Measurements from ENCODE around the gene CCDC85B. TPM values are rescaled to one million over a fixed set of nuclear protein-coding genes. Genes with fewer than 3 reads are reported as not detected.

The CCDC85B gene
- total RNA-seq (2021): 52.7 to 55.3 TPM (median 53.0 TPM) in 3 replicates
- Bru-seq, nascent RNA: percentile 60 among the genes with signal in this experiment
- long read RNA-seq, experiment 1, transcript CCDC85B-201 (1 exons, 1,524 nt): major isoform, 113 of 113 reads
- long read RNA-seq, experiment 1, partial matches to known transcripts: 0 of 113 reads
- long read RNA-seq, experiment 1, other reads (novel, unspliced or antisense): 0 of 113 reads
- long read RNA-seq, experiment 2, transcript CCDC85B-201 (1 exons, 1,524 nt): major isoform, 153 of 154 reads
- long read RNA-seq, experiment 2, partial matches to known transcripts: 0 of 154 reads
- long read RNA-seq, experiment 2, other reads (novel, unspliced or antisense): 1 of 154 reads
- long read RNA-seq, experiment 3: 0 reads

DNA sequence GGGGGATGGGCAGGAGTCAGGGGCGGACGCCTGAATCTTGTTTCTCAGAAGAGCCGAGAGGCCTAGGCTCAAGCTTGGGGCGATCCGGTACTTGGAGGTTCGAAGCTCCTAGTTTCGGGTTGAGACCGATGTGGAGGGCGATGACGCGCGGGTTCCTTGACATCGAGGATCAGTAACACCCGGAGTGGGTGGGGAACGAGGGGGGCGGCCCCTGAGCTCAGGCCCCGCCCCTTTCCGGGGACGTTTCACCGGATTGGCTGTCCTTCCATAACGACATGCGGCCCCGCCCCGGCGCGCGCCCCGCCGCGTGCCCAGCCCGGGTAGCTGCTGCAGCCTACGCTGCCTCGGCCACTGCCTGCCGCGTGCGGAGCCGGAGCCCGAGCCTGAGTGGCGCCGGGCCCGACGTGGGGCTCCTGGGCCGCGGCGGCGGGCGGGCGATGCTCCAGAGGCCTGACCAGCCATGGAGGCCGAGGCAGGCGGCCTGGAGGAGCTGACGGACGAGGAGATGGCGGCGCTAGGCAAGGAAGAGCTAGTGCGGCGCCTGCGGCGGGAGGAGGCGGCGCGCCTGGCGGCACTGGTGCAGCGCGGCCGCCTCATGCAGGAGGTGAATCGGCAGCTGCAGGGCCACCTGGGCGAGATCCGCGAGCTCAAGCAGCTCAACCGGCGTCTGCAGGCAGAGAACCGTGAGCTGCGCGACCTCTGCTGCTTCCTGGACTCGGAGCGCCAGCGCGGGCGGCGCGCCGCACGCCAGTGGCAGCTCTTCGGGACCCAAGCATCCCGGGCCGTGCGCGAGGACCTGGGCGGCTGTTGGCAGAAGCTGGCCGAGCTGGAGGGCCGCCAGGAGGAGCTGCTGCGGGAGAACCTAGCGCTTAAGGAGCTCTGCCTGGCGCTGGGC lies at the start of gene CCDC85B:
TSS of gene CCDC85B (plus strand) at position 350 of the 895 bp plus-strand sequence. CDS start at position 461, 111 bp downstream.
- no peaks in the 10 kb centered on the region for H3K9me3 Mint-ChIP-seq
- ChIA-PET POLR2A (interaction anchor here (0.5 to 7.2 kb wide), 16 partner anchors 8 to 178 kb away, joined by 3 to 90 read pairs (median 5); partner anchors contain the start of genes CFL1, FOSL1, KAT5 and MUS81), CTCF (interaction anchor here (0.5 to 11.9 kb wide), 48 partner anchors 8 to 1025 kb away, joined by 3 to 539 read pairs (median 6); partner anchors contain the start of genes AP5B1, C11orf68, CFL1 and EFEMP2)
- peak within 1 kb of the TSS; percentile 97 for H3K4me3 Mint-ChIP-seq
- peaks cover 15% of the 10 kb centered on the region for H3K27me3 Mint-ChIP-seq (ENCODE audit: low read depth)
- DNase-seq (ENCODE audit: low spot score): peak; percentile 97
- peaks cover 50% of the 10 kb centered on the region for H3K4me1 Mint-ChIP-seq
- ATAC-seq: peak; percentile 35
- peaks cover 15% of the 10 kb centered on the region for H3K36me3 Mint-ChIP-seq
- peak within 1 kb of the TSS; percentile 2 for H3K27ac Mint-ChIP-seq
- TF ChIP-seq SP1 (CRISPR knock-in tag; conservative IDR thresholded peaks at IDR 0.05): peak; percentile 97
- TF ChIP-seq NFATC4 (CRISPR knock-in tag; IDR thresholded peaks at IDR 0.05): no peak
- TF ChIP-seq TP53 (CRISPR knock-in tag; IDR thresholded peaks at IDR 0.05): peak; percentile 94
- peak; percentile 95 for TF ChIP-seq TEAD1 (CRISPR knock-in tag; IDR thresholded peaks at IDR 0.05)
- TF ChIP-seq ZNF232 (CRISPR knock-in tag; IDR thresholded peaks at IDR 0.05): peak; percentile 79; the same call in 1 of the 2 replicates
- TF ChIP-seq, protein P1, sequence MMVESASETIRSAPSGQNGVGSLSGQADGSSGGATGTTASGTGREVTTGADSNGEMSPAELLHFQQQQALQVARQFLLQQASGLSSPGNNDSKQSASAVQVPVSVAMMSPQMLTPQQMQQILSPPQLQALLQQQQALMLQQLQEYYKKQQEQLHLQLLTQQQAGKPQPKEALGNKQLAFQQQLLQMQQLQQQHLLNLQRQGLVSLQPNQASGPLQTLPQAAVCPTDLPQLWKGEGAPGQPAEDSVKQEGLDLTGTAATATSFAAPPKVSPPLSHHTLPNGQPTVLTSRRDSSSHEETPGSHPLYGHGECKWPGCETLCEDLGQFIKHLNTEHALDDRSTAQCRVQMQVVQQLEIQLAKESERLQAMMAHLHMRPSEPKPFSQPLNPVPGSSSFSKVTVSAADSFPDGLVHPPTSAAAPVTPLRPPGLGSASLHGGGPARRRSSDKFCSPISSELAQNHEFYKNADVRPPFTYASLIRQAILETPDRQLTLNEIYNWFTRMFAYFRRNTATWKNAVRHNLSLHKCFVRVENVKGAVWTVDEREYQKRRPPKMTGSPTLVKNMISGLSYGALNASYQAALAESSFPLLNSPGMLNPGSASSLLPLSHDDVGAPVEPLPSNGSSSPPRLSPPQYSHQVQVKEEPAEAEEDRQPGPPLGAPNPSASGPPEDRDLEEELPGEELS (CRISPR knock-in tag; IDR thresholded peaks at IDR 0.05): peak; percentile 95; the same call in 1 of the 2 replicates
- TF ChIP-seq RELA (CRISPR knock-in tag; IDR thresholded peaks at IDR 0.05; ENCODE audit: borderline replicate concordance): peak; percentile 88
- peak; percentile 87; the same call in 1 of the 2 replicates for TF ChIP-seq ETV6 (CRISPR knock-in tag; IDR thresholded peaks at IDR 0.05)
- TF ChIP-seq FOXP1 (CRISPR knock-in tag; IDR thresholded peaks at IDR 0.05; ENCODE audit: borderline replicate concordance): peak; percentile 98
- no peak for TF ChIP-seq SOX15 (CRISPR knock-in tag; IDR thresholded peaks at IDR 0.05)
- TF ChIP-seq ZNF416 (CRISPR knock-in tag; IDR thresholded peaks at IDR 0.05): no peak
- TF ChIP-seq HMGA2 (CRISPR knock-in tag; IDR thresholded peaks at IDR 0.05): no peak
- 0 out of 2 replicates have a peak, but pooled peaks have one; percentile 71 for TF ChIP-seq ELF4 (CRISPR knock-in tag; IDR thresholded peaks at IDR 0.05; ENCODE audit: low read depth)
- TF ChIP-seq, protein P2, sequence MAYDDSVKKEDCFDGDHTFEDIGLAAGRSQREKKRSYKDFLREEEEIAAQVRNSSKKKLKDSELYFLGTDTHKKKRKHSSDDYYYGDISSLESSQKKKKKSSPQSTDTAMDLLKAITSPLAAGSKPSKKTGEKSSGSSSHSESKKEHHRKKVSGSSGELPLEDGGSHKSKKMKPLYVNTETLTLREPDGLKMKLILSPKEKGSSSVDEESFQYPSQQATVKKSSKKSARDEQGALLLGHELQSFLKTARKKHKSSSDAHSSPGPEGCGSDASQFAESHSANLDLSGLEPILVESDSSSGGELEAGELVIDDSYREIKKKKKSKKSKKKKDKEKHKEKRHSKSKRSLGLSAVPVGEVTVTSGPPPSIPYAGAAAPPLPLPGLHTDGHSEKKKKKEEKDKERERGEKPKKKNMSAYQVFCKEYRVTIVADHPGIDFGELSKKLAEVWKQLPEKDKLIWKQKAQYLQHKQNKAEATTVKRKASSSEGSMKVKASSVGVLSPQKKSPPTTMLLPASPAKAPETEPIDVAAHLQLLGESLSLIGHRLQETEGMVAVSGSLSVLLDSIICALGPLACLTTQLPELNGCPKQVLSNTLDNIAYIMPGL (CRISPR knock-in tag; IDR thresholded peaks at IDR 0.05): peak; percentile 23; the same call in 1 of the 2 replicates
- TF ChIP-seq, protein P3, sequence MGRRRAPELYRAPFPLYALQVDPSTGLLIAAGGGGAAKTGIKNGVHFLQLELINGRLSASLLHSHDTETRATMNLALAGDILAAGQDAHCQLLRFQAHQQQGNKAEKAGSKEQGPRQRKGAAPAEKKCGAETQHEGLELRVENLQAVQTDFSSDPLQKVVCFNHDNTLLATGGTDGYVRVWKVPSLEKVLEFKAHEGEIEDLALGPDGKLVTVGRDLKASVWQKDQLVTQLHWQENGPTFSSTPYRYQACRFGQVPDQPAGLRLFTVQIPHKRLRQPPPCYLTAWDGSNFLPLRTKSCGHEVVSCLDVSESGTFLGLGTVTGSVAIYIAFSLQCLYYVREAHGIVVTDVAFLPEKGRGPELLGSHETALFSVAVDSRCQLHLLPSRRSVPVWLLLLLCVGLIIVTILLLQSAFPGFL (CRISPR knock-in tag; IDR thresholded peaks at IDR 0.05; ENCODE audit: borderline replicate concordance): peak; percentile 73; the same call in 1 of the 2 replicates
- peak; percentile 89; the same call in 1 of the 2 replicates for TF ChIP-seq ESRRA (CRISPR knock-in tag; IDR thresholded peaks at IDR 0.05; ENCODE audit: borderline replicate concordance)
- peak; percentile 69; the same call in 1 of the 2 replicates for TF ChIP-seq TCF7 (CRISPR knock-in tag; IDR thresholded peaks at IDR 0.05; ENCODE audit: low read depth)
- TF ChIP-seq, protein P4, sequence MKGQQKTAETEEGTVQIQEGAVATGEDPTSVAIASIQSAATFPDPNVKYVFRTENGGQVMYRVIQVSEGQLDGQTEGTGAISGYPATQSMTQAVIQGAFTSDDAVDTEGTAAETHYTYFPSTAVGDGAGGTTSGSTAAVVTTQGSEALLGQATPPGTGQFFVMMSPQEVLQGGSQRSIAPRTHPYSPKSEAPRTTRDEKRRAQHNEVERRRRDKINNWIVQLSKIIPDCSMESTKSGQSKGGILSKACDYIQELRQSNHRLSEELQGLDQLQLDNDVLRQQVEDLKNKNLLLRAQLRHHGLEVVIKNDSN (CRISPR knock-in tag; IDR thresholded peaks at IDR 0.05): no peak
- TF ChIP-seq, protein P5, sequence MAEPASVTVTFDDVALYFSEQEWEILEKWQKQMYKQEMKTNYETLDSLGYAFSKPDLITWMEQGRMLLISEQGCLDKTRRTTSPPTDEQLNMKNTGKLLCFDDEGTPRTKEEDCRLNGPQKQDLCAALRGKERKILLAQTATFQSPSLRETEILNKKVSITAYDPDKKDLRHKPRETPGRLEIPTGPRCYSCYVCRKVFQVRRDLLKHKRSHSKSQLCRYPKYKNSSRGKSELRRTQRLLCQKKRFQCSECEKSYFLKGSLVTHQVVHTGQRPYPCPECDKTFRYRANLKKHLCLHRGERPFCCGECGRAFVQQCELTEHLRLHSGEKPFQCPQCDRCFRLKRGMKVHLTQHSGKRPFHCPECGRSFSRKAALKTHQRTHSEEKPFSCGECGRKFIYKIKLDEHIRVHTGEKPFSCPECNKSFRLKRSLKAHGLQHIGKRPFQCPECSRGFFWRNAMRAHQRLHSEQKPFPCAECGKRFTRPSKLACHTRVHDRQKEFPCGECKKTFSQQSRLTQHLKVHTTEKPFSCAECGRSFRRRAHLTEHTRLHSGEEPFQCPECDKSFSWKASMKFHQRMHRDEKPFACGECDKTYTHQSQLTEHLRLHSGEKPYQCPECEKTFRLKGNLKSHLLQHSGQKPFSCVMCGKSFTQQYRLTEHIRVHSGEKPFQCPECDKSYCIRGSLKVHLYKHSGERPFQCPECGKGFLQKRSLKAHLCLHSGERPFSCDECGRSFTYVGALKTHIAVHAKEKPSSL (CRISPR knock-in tag; conservative IDR thresholded peaks at IDR 0.05): no peak
- TF ChIP-seq ZNF263 (CRISPR knock-in tag; IDR thresholded peaks at IDR 0.05; ENCODE audit: low read depth): peak; percentile 18; the same call in 1 of the 2 replicates
- peak; percentile 79; the same call in 1 of the 2 replicates for TF ChIP-seq ZBTB21 (CRISPR knock-in tag; IDR thresholded peaks at IDR 0.05; ENCODE audit: borderline replicate concordance)
- peak; percentile 91; the same call in 1 of the 2 replicates for TF ChIP-seq ZNF138 (CRISPR knock-in tag; conservative IDR thresholded peaks at IDR 0.05)
- no peak for TF ChIP-seq MYBL2 (CRISPR knock-in tag; IDR thresholded peaks at IDR 0.05)
- TF ChIP-seq RORB (CRISPR knock-in tag; IDR thresholded peaks at IDR 0.05): no peak
- TF ChIP-seq JAZF1 (CRISPR knock-in tag; IDR thresholded peaks at IDR 0.05): no peak
- TF ChIP-seq, protein P6, sequence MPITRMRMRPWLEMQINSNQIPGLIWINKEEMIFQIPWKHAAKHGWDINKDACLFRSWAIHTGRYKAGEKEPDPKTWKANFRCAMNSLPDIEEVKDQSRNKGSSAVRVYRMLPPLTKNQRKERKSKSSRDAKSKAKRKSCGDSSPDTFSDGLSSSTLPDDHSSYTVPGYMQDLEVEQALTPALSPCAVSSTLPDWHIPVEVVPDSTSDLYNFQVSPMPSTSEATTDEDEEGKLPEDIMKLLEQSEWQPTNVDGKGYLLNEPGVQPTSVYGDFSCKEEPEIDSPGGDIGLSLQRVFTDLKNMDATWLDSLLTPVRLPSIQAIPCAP (CRISPR knock-in tag; IDR thresholded peaks at IDR 0.05): peak; percentile 56; the same call in 1 of the 2 replicates
- no peak for TF ChIP-seq ZNF671 (CRISPR knock-in tag; IDR thresholded peaks at IDR 0.05)
